IMR-90 (cell line): Measurements from ENCODE around the gene SLC22A14. TPM values are rescaled to one million over a fixed set of nuclear protein-coding genes. Genes with fewer than 3 reads are reported as not detected.

Experiments used
- ATAC-seq: fragments of 200-7000 bp; cut with Tn5 transposase; 2 replicates; pipeline ENCODE4 v1.9.1; 2020; ENCODE audit warnings: low read depth, mild to moderate bottlenecking, moderate library complexity
- BruUV-seq: library from RNA; stranded (reverse); fragments of 400-500 nt; replicated peaks from 2 replicates; lab custom pipeline; 2021; lab: Mats Ljungman, UMichigan
- CTCF ChIA-PET: fragments of 300-600 bp; formaldehyde crosslinking; extraction: SDS; loops from one replicate; lab custom pipeline; 2021; ENCODE audit warnings: antibody characterized with exemption; lab: Yijun Ruan, JAX
- POLR2A ChIA-PET: fragments of 300-600 bp; sonication (Branson Sonifier 250); formaldehyde crosslinking; loops from one replicate; lab custom pipeline; 2022; ENCODE audit warnings: antibody characterized with exemption; ENCODE audit not compliant: unreplicated experiment; lab: Charles Lee
- DNase-seq: peaks from one replicate; pipeline ENCODE4 v3.0.0; 2013
- H2AFZ ChIP-seq: replicated peaks from 2 replicates; pipeline ENCODE3; 2013; ENCODE audit warnings: low read length, mild to moderate bottlenecking; ENCODE audit not compliant: poor library complexity
- H2AK5ac ChIP-seq: 2 replicates; pipeline ENCODE4 v1.6.1; 2013; ENCODE audit warnings: low read depth, low read length, inconsistent platforms
- H2AK9ac ChIP-seq: replicated peaks from 2 replicates; pipeline ENCODE3; 2013; ENCODE audit warnings: mild to moderate bottlenecking, low read depth, low read length, moderate library complexity; ENCODE audit not compliant: poor library complexity
- H2BK120ac ChIP-seq: 2 replicates; pipeline ENCODE4 v1.6.1; 2013; ENCODE audit warnings: low read depth, low read length, inconsistent platforms
- H2BK15ac ChIP-seq: 3 replicates; pipeline ENCODE4 v1.6.1; 2013; ENCODE audit warnings: low read depth, low read length, inconsistent platforms
- H2BK20ac ChIP-seq: 2 replicates; pipeline ENCODE4 v1.6.1; 2013; ENCODE audit warnings: low read depth, mild to moderate bottlenecking, inconsistent platforms, low read length, moderate library complexity
- H2BK5ac ChIP-seq: 2 replicates; pipeline ENCODE4 v1.6.1; 2013; ENCODE audit warnings: mild to moderate bottlenecking, low read depth, low read length, inconsistent platforms; ENCODE audit not compliant: poor library complexity, severe bottlenecking
- H3K14ac ChIP-seq: replicated peaks from 2 replicates; pipeline ENCODE4 v1.6.1; 2013; ENCODE audit warnings: low read depth, low read length, inconsistent platforms
- H3K18ac ChIP-seq: 2 replicates; pipeline ENCODE4 v1.6.1; 2013; ENCODE audit warnings: low read depth, low read length, control low read depth
- H3K23ac ChIP-seq: 2 replicates; pipeline ENCODE4 v1.6.1; 2013; ENCODE audit warnings: low read depth, low read length, inconsistent platforms
- H3K27ac ChIP-seq: 2 replicates; pipeline ENCODE4 v1.5.1; 2013; ENCODE audit warnings: mild to moderate bottlenecking, control low read depth, low read length; ENCODE audit not compliant: insufficient read depth
- H3K27me3 ChIP-seq: 2 replicates; pipeline ENCODE4 v1.6.1; 2013; ENCODE audit warnings: low read length; ENCODE audit not compliant: control insufficient read depth, insufficient read depth
- H3K36me3 ChIP-seq: 2 replicates; pipeline ENCODE4 v1.6.1; 2013; ENCODE audit warnings: low read length, mixed read lengths; ENCODE audit not compliant: control insufficient read depth, insufficient read depth
- H3K4ac ChIP-seq: 2 replicates; pipeline ENCODE4 v1.6.1; 2013; ENCODE audit warnings: low read depth, low read length, inconsistent platforms
- H3K4me1 ChIP-seq: 2 replicates; pipeline ENCODE4 v1.6.1; 2013; ENCODE audit warnings: low read length, mixed read lengths; ENCODE audit not compliant: control insufficient read depth, insufficient read depth
- H3K4me2 ChIP-seq: 2 replicates; pipeline ENCODE4 v1.6.1; 2013; ENCODE audit warnings: low read depth, mild to moderate bottlenecking, control low read depth, low read length, moderate library complexity
- H3K4me3 ChIP-seq: 2 replicates; pipeline ENCODE4 v1.5.1; 2013; ENCODE audit warnings: low read depth, mild to moderate bottlenecking, control low read depth, low read length, moderate library complexity; ENCODE audit not compliant: insufficient read depth
- H3K56ac ChIP-seq: 2 replicates; pipeline ENCODE4 v1.6.1; 2013; ENCODE audit warnings: low read length, inconsistent platforms; ENCODE audit not compliant: insufficient read depth; ENCODE audit errors: extremely low read depth
- H3K79me1 ChIP-seq, 2 experiments: 2 replicates each; pipeline ENCODE4 v1.6.1; 2013; ENCODE audit warnings: low read length in 2 of 2, inconsistent platforms in 1 of 2, low read depth in 1 of 2
- H3K9ac ChIP-seq: 2 replicates; pipeline ENCODE4 v1.6.1; 2013; ENCODE audit warnings: low read depth, low read length, control low read depth
- H3K9me1 ChIP-seq: 2 replicates; pipeline ENCODE4 v1.6.1; 2013; ENCODE audit warnings: low read length, inconsistent platforms; ENCODE audit not compliant: insufficient read depth
- H3K9me3 ChIP-seq: 2 replicates; pipeline ENCODE4 v1.6.1; 2013; ENCODE audit warnings: low read length; ENCODE audit not compliant: control insufficient read depth, insufficient read depth
- H4K20me1 ChIP-seq: 2 replicates; pipeline ENCODE4 v1.6.1; 2013; ENCODE audit warnings: low read length, inconsistent platforms; ENCODE audit not compliant: insufficient read depth
- H4K5ac ChIP-seq: 2 replicates; pipeline ENCODE4 v1.6.1; 2013; ENCODE audit warnings: mild to moderate bottlenecking, low read depth, low read length, control low read depth
- H4K8ac ChIP-seq, 2 experiments: 2 replicates each; pipeline ENCODE4 v1.6.1; 2013; ENCODE audit warnings: low read depth in 2 of 2, low read length in 2 of 2, control low read depth in 1 of 2, inconsistent platforms in 1 of 2
- H4K91ac ChIP-seq: 2 replicates; pipeline ENCODE4 v1.6.1; 2013; ENCODE audit warnings: low read depth, low read length, inconsistent platforms; ENCODE audit not compliant: insufficient read depth
- BHLHE40 ChIP-seq: fragments of 150-350 bp; IDR thresholded peaks from 2 replicates; pipeline ENCODE4 v1.6.1; 2016; ENCODE audit warnings: mild to moderate bottlenecking, low read depth, low read length
- CHD1 ChIP-seq: IDR thresholded peaks from 2 replicates; pipeline ENCODE4 v1.6.1; 2012; ENCODE audit warnings: low read depth, low read length, improper control_type of control experiment
- CTCF ChIP-seq: conservative IDR thresholded peaks from 2 replicates; pipeline ENCODE4 v1.5.1; 2012; ENCODE audit warnings: mild to moderate bottlenecking, low read depth, low read length, improper control_type of control experiment
- ELK1 ChIP-seq: fragments of 150-350 bp; IDR thresholded peaks from 2 replicates; pipeline ENCODE4 v1.6.1; 2016; ENCODE audit warnings: low read depth, mild to moderate bottlenecking, low read length, moderate library complexity, borderline replicate concordance
- FOS ChIP-seq: fragments of 150-350 bp; IDR thresholded peaks from 2 replicates; pipeline ENCODE4 v1.6.1; 2016; ENCODE audit warnings: low read depth, low read length
- MAFK ChIP-seq: IDR thresholded peaks from 2 replicates; pipeline ENCODE4 v1.6.1; 2012; ENCODE audit warnings: low read depth, low read length, improper control_type of control experiment
- MAZ ChIP-seq: IDR thresholded peaks from 2 replicates; pipeline ENCODE4 v1.6.1; 2012; ENCODE audit warnings: low read depth, mild to moderate bottlenecking, low read length, improper control_type of control experiment, moderate library complexity, borderline replicate concordance
- MXI1 ChIP-seq: IDR thresholded peaks from 2 replicates; pipeline ENCODE4 v1.6.1; 2012; ENCODE audit warnings: low read depth, mild to moderate bottlenecking, low read length, moderate library complexity, borderline replicate concordance
- POLR2A ChIP-seq: IDR thresholded peaks from 2 replicates; pipeline ENCODE4 v1.6.1; 2012; ENCODE audit warnings: mild to moderate bottlenecking, low read depth, low read length
- RCOR1 ChIP-seq: IDR thresholded peaks from 2 replicates; pipeline ENCODE4 v1.6.1; 2012; ENCODE audit warnings: mild to moderate bottlenecking, low read length, improper control_type of control experiment; ENCODE audit not compliant: insufficient replicate concordance
- WGBS, 2 experiments: methylation state at CpG; one replicate each; pipeline versions ENCODE4 v1.1.5 to v1.1.7; 2013; ENCODE audit warnings: missing lambda C conversion rate in 2 of 2; ENCODE audit not compliant: insufficient read length in 1 of 2; ENCODE audit errors: extremely low coverage in 2 of 2; 5-methylcytosine and 5-hydroxymethylcytosine counted together
- dilution Hi-C: fragments of 300-500 bp; cut with HindIII; formaldehyde crosslinking; loops from one replicate; pipeline ENCODE4 v1.14.3; 2018; ENCODE audit warnings: low sequenced_read_pairs; ENCODE audit not compliant: unreplicated experiment
- in situ Hi-C: fragments of 300-500 bp; cut with MboI; formaldehyde crosslinking; loops from 3 replicates; pipeline ENCODE4 v1.14.3; 2019; ENCODE audit warnings: low sequenced_read_pairs, inconsistent platforms, mixed read lengths
- intact Hi-C: fragments of 100-400 bp; cut with micrococcal nuclease; formaldehyde crosslinking; loops from 2 replicates; pipeline ENCODE4 v1.10.0; 2022
- polyA plus RNA-seq, 3 experiments: library from polyadenylated mRNA; depleted of rRNA; stranded (reverse); fragments of >200 nt; gene quantifications; 2 replicates each; pipeline ENCODE4 v1.2.3, GENCODE V29; 2012; ENCODE audit warnings: low replicate concordance in 1 of 3
- total RNA-seq: library from RNA; depleted of rRNA; stranded (reverse); fragments of >200 nt; gene quantifications from 2 replicates; pipeline ENCODE4 v1.2.3, GENCODE V29; 2012
- TF ChIP-seq, protein P1 (sequence below): fragments of 150-350 bp; IDR thresholded peaks from 2 replicates; pipeline ENCODE4 v1.6.1; 2017; ENCODE audit warnings: mild to moderate bottlenecking, antibody characterized with exemption, low read length, low read depth

Gene SLC22A14
- total and polyA plus RNA-seq, 2 of the 4 experiments (the other 2 are of a cell fraction), result under 0.01 to 0.07 TPM

- TF ChIP-seq RCOR1, result no peak
These were observed 72.7 kb downstream of the SLC22A14 start (continued) for GRCh38 chr3:38354588-38355330.

GRCh38 chr3:38359038-38359437, 76.9 kb downstream of the SLC22A14 start:
- CTCF ChIA-PET, result no interaction called here

More at GRCh38 chr3:38359038-38359437, 76.9 kb downstream of the SLC22A14 start:
- Histone ChIP-seq H3K79me1 (peaks cover 3 to 8% of the 10 kb centered on the region in 2 experiments; a peak in 3 of 4 replicates), H2BK20ac (no peak overlapping the region), H3K9me3 (no peaks in the 10 kb centered on the region), H3K9me1 (peaks cover 5% of the 10 kb centered on the region; the same call in 1 of the 2 replicates), H3K56ac (no peak overlapping the region), H4K91ac (no peak overlapping the region), H3K27me3 (no peaks in the 10 kb centered on the region), H3K4ac (no peak overlapping the region), H2AK5ac (no peak overlapping the region), H2BK5ac (no peak overlapping the region), H3K4me1 (no peaks in the 10 kb centered on the region), H4K20me1 (no peaks in the 10 kb centered on the region), H3K4me2 (no peak overlapping the region), H3K36me3 (peaks cover 5% of the 10 kb centered on the region), H2AFZ (no peak overlapping the region), H3K27ac (no peak overlapping the region), H4K5ac (no peak overlapping the region), H3K9ac (no peak overlapping the region), H3K23ac (no peak overlapping the region), H3K4me3 (no peak overlapping the region), H4K8ac (no peak overlapping the region), H2BK15ac (no peak overlapping the region), H2AK9ac (no peak overlapping the region), H2BK120ac (no peak overlapping the region), H3K18ac (no peak overlapping the region), H3K14ac (no peak overlapping the region)
- intact Hi-C loops (loop anchor here (10.0 kb wide), 1 partner anchor 296 kb away; no protein-coding TSS in a partner anchor), dilution Hi-C loops (loop anchor here (25.0 kb wide), 1 partner anchor 128 kb away; the partner anchor contains the start of gene EXOG), in situ Hi-C loops (no loop called here)
- POLR2A ChIA-PET, result no interaction called here
- whole genome bisulfite sequencing, 2 experiments, result 86% methylated on average over 2 of the region's 6 CpGs; no CpG with 5 or more reads in 1 of the 2 experiments
- BruUV-seq, result no TSS peak
- DNase-seq, result no peak
- no peak for ATAC-seq
- TF ChIP-seq ELK1 (no peak), POLR2A (no peak), CHD1 (no peak), MAZ (no peak), MAFK (no peak), BHLHE40 (no peak), MXI1 (no peak), CTCF (no peak), FOS (no peak)
- TF ChIP-seq, protein P1, sequence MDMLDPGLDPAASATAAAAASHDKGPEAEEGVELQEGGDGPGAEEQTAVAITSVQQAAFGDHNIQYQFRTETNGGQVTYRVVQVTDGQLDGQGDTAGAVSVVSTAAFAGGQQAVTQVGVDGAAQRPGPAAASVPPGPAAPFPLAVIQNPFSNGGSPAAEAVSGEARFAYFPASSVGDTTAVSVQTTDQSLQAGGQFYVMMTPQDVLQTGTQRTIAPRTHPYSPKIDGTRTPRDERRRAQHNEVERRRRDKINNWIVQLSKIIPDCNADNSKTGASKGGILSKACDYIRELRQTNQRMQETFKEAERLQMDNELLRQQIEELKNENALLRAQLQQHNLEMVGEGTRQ, result no peak
